Dedifferentiated amniotic fluid mesenchymal stem cell (primary cell): ENCODE measurements around the gene RPS6KC1.
"Not testable (repeated sequence)": the region's sequence is repeated elsewhere in the genome, so short reads cannot be mapped to it uniquely, and the experiment has no call there.

ENCODE experiments used
- DNase-seq: peaks from one replicate; pipeline ENCODE4 v3.0.0-alpha.2; 2016; ENCODE audit errors: extremely low spot score

The RPS6KC1 gene

GRCh38 chr1:213159376-213159775 lies 108.3 kb downstream of the RPS6KC1 start:
- DNase-seq, result no peak

GRCh38 chr1:213160442-213160841 lies 109.4 kb downstream of the RPS6KC1 start:
- not testable (repeated sequence) for DNase-seq

- DNase-seq, result no peak
Observed at GRCh38 chr1:213162338-213162737, 111.3 kb downstream of the RPS6KC1 start.

GRCh38 chr1:213162862-213163261 lies 111.8 kb downstream of the RPS6KC1 start:
- DNase-seq, result no peak

GRCh38 chr1:213163278-213163711 lies 112.3 kb downstream of the RPS6KC1 start:
- DNase-seq, result no peak

DNA sequence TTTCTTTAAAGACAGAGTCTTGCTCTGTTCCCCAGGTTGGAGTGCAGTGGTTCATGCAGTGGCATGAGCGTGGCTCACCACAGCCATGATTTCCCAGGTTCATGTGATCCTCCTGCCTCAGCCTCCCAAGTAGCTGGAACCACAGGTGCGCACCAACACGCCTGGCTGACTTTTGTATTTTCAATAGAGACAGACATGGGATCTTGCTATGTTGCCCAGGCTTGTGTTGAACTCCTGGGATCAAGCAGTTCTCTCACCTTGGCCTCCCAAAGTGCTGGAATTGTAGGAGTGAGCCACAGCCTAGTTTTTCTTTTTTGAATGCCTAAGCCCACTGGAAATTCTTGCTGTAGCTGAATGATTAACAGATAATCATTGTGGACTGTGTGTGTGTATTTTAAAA lies 113.5 kb downstream of the RPS6KC1 start:
- DNase-seq, result no peak

- no peak for DNase-seq
Observed at GRCh38 chr1:213166852-213167251, 115.8 kb downstream of the RPS6KC1 start.

GRCh38 chr1:213171711-213172110 lies 120.7 kb downstream of the RPS6KC1 start:
- DNase-seq, result no peak

DNA sequence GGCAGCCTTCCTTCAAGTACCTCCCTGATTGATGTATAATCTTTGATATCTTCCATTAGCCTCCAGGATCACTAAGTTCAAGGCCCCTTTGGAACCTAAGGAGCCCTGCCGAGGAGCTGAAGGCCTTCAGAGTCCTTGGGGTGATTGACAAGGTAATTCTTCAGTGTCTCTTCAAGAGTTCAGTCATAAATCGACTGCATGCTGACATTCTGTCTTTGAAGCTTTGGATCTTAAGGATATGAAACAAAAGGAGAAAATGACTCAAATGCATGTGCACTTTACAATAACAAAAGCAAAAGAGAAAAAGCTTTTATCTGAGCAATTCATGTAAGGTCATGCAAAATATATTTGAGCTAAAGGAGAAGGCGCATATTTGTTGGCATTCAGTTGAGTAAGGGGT lies 125.3 kb downstream of the RPS6KC1 start:
- DNase-seq, result no peak

- no peak for DNase-seq
Observed at GRCh38 chr1:213179784-213180183, 128.7 kb downstream of the RPS6KC1 start.

DNA sequence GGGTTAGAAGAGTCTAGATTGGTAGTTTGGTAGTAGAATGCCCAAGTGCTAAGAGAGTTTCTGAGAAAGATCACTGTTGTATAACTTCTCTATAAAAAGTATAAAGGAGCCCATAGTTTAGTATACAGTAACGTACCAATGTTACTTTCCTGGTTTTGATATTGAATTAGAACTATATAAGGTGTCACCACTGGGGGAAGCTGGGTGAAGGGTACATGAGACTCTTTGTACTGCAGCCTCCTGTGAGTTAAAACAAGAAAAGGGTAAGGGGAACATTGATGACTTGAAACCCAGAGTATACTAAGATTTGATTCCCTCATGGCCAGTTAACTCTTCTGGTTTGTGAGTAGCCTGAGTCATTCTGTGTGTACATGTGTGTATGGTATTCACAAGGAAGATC lies 129.8 kb downstream of the RPS6KC1 start:
- no peak for DNase-seq

GRCh38 chr1:213183036-213183672 lies 132.1 kb downstream of the RPS6KC1 start:
- no peak for DNase-seq

DNA sequence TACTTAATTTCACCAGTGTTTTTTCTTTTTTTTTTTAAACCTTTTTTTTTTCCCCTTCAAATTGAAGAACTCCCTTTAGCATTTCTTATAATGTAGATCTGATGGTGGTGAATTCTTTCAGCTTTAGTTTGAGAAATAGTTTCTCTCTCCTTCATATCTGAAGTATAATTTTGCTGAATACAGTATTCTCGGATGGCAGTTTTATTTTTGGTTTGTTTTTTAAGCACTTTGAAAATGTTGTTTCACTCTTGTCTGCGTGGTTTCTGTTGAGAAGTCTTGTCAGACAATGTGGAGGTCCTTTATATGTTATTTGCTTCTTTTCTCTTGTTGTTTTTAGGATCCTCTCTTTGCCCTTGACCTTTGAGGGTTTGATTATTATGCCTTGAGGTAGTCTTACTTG lies 135.1 kb downstream of the RPS6KC1 start:
- DNase-seq, result no peak

DNA sequence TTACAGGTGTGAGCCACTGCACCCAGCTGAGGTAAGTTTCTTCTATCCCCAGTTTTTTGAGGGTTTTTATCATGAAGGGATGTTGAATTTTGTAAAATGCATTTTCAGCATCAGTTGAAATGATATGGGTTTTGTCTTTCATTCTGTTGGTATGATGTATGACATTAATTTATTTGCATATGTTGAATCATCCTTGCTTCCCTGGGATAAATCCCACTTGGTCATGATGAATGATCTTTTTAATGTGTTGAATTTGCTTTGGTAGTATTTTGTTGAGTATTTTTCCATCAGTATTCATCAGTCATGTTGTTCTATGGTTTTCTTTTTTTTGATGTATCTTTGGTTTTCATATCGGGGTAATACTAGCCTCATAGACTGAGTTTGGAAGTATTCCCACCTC lies 141.0 kb downstream of the RPS6KC1 start:
- no peak for DNase-seq

- DNase-seq, result no peak
Observed at GRCh38 chr1:213194383-213194782, 143.3 kb downstream of the RPS6KC1 start.

- DNase-seq, result no peak
Observed at GRCh38 chr1:213194855-213195254, 143.8 kb downstream of the RPS6KC1 start.

GRCh38 chr1:213196328-213197054 lies 145.4 kb downstream of the RPS6KC1 start:
- not testable (repeated sequence) for DNase-seq

DNA sequence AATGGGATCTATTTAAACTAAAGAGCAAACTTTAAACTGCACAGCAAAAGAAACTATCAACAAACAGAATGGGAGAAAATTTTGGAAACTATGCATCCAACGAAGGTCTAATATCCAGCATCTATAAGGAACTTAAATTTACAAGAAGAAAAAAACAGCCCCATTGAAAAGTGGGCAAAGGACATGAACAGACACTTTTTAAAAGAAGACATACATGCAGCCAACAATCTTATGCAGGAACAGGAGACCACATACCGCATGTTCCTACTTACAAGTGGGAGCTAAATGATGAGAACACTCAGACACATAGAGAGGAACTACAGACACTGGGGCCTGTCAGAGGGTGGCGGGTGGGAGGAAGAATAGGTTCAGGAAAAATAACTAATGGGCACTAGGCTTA lies 149.6 kb downstream of the RPS6KC1 start:
- no peak for DNase-seq

DNA sequence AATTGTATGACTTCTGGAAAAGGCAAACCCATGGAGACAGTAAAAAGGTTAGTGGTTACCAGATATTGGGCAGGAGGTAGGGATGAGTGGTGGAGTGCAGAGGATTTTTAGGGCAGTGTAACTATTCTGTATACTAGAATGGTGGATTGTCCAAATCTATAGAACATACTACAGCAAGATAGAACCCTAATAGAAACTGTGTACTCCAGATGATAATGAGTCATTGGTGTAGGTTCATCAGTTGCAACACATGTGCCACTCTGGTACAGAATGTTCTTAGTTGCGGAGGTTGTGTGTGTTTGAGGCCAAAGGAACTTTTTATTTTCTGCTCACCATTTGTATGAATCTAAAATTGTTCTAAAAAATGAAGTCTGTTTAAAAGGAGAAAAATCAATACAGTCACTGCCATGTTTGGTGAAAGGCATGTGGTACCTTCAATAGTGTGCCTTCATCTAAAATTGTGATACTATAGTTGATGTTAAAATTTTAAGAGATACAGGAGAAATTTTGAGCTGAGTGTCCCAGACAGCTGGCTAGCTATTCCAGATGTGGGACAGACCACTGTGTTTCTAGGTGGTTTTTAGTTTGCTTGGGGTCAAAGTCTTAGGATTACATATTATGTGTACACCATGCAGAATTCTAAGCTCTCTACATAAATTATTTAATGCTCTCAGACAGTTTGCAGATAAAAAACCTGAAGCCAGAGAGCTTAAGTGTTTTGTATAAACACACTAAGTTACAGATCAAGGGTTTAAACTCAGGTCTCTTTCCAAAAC lies 150.5 kb downstream of the RPS6KC1 start:
- DNase-seq, result no peak

GRCh38 chr1:213211201-213211600 lies 160.2 kb downstream of the RPS6KC1 start:
- no peak for DNase-seq

DNA sequence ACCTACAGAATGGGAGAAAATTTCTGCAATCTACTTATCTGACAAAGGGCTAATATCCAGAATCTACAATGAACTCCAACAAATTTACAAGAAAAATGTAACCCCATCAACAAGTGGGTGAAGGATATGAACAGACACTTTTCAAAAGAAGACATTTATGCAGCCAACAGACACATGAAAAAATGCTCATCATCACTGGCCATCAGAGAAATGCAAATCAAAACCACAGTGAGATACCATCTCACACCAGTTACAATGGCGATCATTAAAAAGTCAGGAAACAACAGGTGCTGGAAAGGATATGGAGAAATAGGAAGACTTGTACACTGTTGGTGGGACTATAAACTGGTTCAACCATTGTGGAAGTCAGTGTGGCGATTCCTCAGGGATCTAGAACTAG lies 168.0 kb downstream of the RPS6KC1 start:
- DNase-seq, result not testable (repeated sequence)

DNA sequence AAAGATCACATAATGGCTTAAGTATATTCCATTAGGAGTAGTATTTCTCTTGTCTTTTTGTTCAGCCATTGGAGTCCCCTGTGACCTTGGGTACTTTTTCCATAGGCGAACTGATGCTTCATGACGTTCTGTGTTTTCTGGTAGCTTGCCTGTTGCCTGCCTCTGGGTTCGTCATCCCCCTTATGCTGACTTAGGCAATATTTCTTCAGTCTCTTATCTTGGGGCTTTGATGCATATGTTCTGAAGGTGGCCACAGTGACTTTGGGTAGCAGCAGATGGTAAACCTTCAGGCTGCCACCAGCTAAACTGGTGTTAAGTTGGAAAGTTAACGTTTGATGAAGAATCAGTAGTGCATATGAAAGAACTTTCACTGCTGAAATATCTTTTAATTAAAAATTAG lies 170.2 kb downstream of the RPS6KC1 start:
- no peak for DNase-seq

GRCh38 chr1:213227458-213227857 lies 176.4 kb downstream of the RPS6KC1 start:
- DNase-seq, result no peak
